DMS79 (cell line): Measurements from ENCODE around the gene CGB3.

Source experiments
- DNase-seq: peaks from one replicate; lab custom pipeline; 2025; lab: John Stamatoyannopoulos, UW

Gene CGB3

GRCh38 chr19:48988286-48988685, 35.8 kb downstream of the CGB3 start:
- DNase-seq = no peak

GRCh38 chr19:48987323-48987722, 36.8 kb downstream of the CGB3 start:
- no peak for DNase-seq

GRCh38 chr19:48986211-48986610, 37.9 kb downstream of the CGB3 start:
- no peak for DNase-seq

- DNase-seq = no peak
Observed at GRCh38 chr19:48985711-48986110, 38.4 kb downstream of the CGB3 start.

GRCh38 chr19:48982280-48982679, 41.9 kb downstream of the CGB3 start:
- no peak for DNase-seq

- DNase-seq = no peak
Observed at GRCh38 chr19:48977061-48977460, 47.1 kb downstream of the CGB3 start.

GRCh38 chr19:48975947-48976847, 47.9 kb downstream of the CGB3 start:
- no peak for DNase-seq
